ENCODE measurements around the gene ALOX15B.

DNA sequence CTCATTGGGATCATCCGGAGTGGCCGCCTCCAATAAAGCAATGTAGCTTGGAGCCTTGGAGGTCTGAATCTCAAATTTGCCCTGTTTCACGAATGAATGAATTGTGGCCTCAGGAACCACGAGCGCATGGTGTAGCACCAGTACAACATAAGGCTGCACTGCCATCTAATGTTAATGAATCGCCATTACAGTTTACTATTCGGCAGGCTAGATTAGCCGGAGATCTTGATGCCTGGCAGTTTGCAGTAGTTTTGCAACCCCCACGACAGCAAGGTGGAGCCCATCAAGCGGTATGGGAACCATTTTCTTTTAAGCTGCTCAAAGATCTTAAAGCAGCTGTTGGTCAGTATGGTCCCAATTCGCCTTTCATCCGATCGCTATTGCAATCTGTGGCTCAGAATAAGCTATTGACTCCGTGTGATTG lies 18.8 kb downstream of the ALOX15B start:
- TF ChIP-seq POLR2A (IDR thresholded peaks at IDR 0.05; ENCODE audit: low read length), result no peak
- TF ChIP-seq GATA1 (IDR thresholded peaks at IDR 0.05; ENCODE audit: low read depth, low read length), result no peak

All from erythroblast (primary cell).